GM23338 (cell line): ENCODE measurements around the gene SDR39U1. TPM values are rescaled to one million over a fixed set of nuclear protein-coding genes. Genes with fewer than 3 reads are reported as not detected.

Source experiments
- ATAC-seq: fragments of 200-7000 bp; cut with Tn5 transposase; 3 replicates; pipeline ENCODE4 v1.9.1; 2020
- DNase-seq: peaks from one replicate; pipeline ENCODE4 v3.0.0-alpha.2; 2015; ENCODE audit warnings: low spot score
- H2AFZ ChIP-seq: fragments of 200-600 bp; sonication (generic); 2 replicates; pipeline ENCODE4 v1.8.0; 2016; ENCODE audit warnings: antibody characterized with exemption, mild to moderate bottlenecking, moderate library complexity
- H3F3A ChIP-seq: fragments of 200-600 bp; sonication (generic); replicated peaks from 2 replicates; pipeline ENCODE4 v1.8.0; 2017; ENCODE audit warnings: antibody characterized with exemption, mixed run types, low read depth
- H3K27ac ChIP-seq: fragments of 200-600 bp; sonication (generic); 2 replicates; pipeline ENCODE4 v1.6.1; 2016; ENCODE audit warnings: low read depth
- H3K27me3 ChIP-seq: fragments of 200-600 bp; sonication (generic); 2 replicates; pipeline ENCODE4 v1.8.0; 2016; ENCODE audit warnings: mild to moderate bottlenecking, mixed run types, moderate library complexity; ENCODE audit not compliant: insufficient read depth
- H3K36me3 ChIP-seq: fragments of 200-600 bp; sonication (generic); 2 replicates; pipeline ENCODE4 v1.8.0; 2016; ENCODE audit warnings: mild to moderate bottlenecking; ENCODE audit not compliant: insufficient read depth
- H3K4me1 ChIP-seq: fragments of 200-600 bp; sonication (generic); 2 replicates; pipeline ENCODE4 v1.8.0; 2016; ENCODE audit warnings: mild to moderate bottlenecking, moderate library complexity; ENCODE audit not compliant: insufficient read depth
- H3K4me2 ChIP-seq: fragments of 200-600 bp; sonication (generic); 2 replicates; pipeline ENCODE4 v1.7.1; 2017; ENCODE audit warnings: mixed run types
- H3K4me3 ChIP-seq: fragments of 200-600 bp; sonication (generic); 2 replicates; pipeline ENCODE4 v1.6.1; 2016; ENCODE audit warnings: mixed run types
- H3K79me2 ChIP-seq: fragments of 200-600 bp; sonication (generic); replicated peaks from 2 replicates; pipeline ENCODE4 v1.8.0; 2017; ENCODE audit warnings: mild to moderate bottlenecking; ENCODE audit not compliant: insufficient read depth
- H3K9me2 ChIP-seq: fragments of 200-600 bp; sonication (generic); 2 replicates; pipeline ENCODE4 v1.8.0; 2017; ENCODE audit not compliant: insufficient read depth
- H4K20me1 ChIP-seq: fragments of 200-600 bp; sonication (generic); replicated peaks from 2 replicates; pipeline ENCODE4 v1.8.0; 2017; ENCODE audit warnings: mild to moderate bottlenecking; ENCODE audit not compliant: insufficient read depth
- H3K27ac Mint-ChIP-seq: 2 replicates; pipeline ENCODE4 v1.8.0; 2020; ENCODE audit warnings: inconsistent platforms, mild to moderate bottlenecking, moderate library complexity, mixed read lengths
- H3K27me3 Mint-ChIP-seq: 3 replicates; pipeline ENCODE4 v1.8.0; 2022; ENCODE audit warnings: low read depth, mild to moderate bottlenecking, moderate library complexity, mixed read lengths, inconsistent platforms; ENCODE audit not compliant: insufficient read depth, poor library complexity
- H3K36me3 Mint-ChIP-seq: 3 replicates; pipeline ENCODE4 v1.8.0; 2021; ENCODE audit warnings: low read depth, mild to moderate bottlenecking, inconsistent platforms, moderate library complexity, mixed read lengths
- H3K4me1 Mint-ChIP-seq: 3 replicates; pipeline ENCODE4 v1.8.0; 2020; ENCODE audit warnings: mild to moderate bottlenecking, inconsistent platforms, mixed read lengths
- H3K4me3 Mint-ChIP-seq: 3 replicates; pipeline ENCODE4 v1.8.0; 2021; ENCODE audit warnings: moderate library complexity, mild to moderate bottlenecking, inconsistent platforms, mixed read lengths
- H3K9me3 Mint-ChIP-seq: 3 replicates; pipeline ENCODE4 v1.8.0; 2020; ENCODE audit warnings: moderate library complexity, mild to moderate bottlenecking, inconsistent platforms, mixed read lengths
- CTCF ChIP-seq, 2 experiments: fragments of 200-600 bp in 1 of 2; sonication (generic) in 1 of 2; conservative IDR thresholded peaks; 2 replicates each; pipeline versions ENCODE4 v1.5.1 to v1.6.1; 2016 to 2017; ENCODE audit warnings: antibody characterized with exemption in 2 of 2, low read depth in 2 of 2, mild to moderate bottlenecking in 2 of 2, moderate library complexity in 1 of 2
- ZNF462 ChIP-seq: fragments of 250-450 bp; sonication (Bioruptor Pico); IDR thresholded peaks from 2 replicates; pipeline ENCODE4 v1.5.0; 2020; ENCODE audit warnings: mild to moderate bottlenecking, moderate library complexity
- polyA plus RNA-seq: library from polyadenylated mRNA; unstranded; fragments of >200 nt; fragmentation: Nextera tagmentation; extraction: Ambion mirVana; gene quantifications from 2 replicates; pipeline ENCODE4 v1.2.1, GENCODE V29; 2016
- total RNA-seq: library from RNA; depleted of rRNA; stranded (reverse); fragments of >200 nt; shearing (Covaris generic); gene quantifications from 2 replicates; pipeline ENCODE4 v1.2.3, GENCODE V29; 2014

The SDR39U1 gene
- total and polyA plus RNA-seq, 2 experiments from 2014 or later: 22.9 to 66.5 TPM

GRCh38 chr14:24411443-24412389 is 30.9 kb downstream of the SDR39U1 start:
- H3K4me3 Mint-ChIP-seq: no peak overlapping the region
- no peaks in the 10 kb centered on the region for H3K4me1 Mint-ChIP-seq
- no peak overlapping the region for H3K27ac Mint-ChIP-seq
- H3K9me2 ChIP-seq: no peaks in the 10 kb centered on the region
- no peak overlapping the region for H3K27ac ChIP-seq
- no peaks in the 10 kb centered on the region; the same call in 2 of the 3 replicates for H3K9me3 Mint-ChIP-seq
- no peak for TF ChIP-seq ZNF462
- TF ChIP-seq CTCF (conservative IDR thresholded peaks at IDR 0.05; ENCODE audit: low read depth in 2 of 2): peak; percentile 72 to 78
- H3K27me3 Mint-ChIP-seq: peaks cover 4% of the 10 kb centered on the region
- H3K79me2 ChIP-seq: no peaks in the 10 kb centered on the region
- no peaks in the 10 kb centered on the region for H4K20me1 ChIP-seq
- H3F3A ChIP-seq: no peaks in the 10 kb centered on the region
- H2AFZ ChIP-seq: no peak overlapping the region
- peaks cover 5% of the 10 kb centered on the region; the same call in 1 of the 3 replicates for H3K36me3 Mint-ChIP-seq
- ATAC-seq (peak; percentile 86), DNase-seq (peak; percentile 84)
- no peak overlapping the region for H3K4me3 ChIP-seq
- H3K4me2 ChIP-seq: no peak overlapping the region
- H3K4me1 ChIP-seq: no peaks in the 10 kb centered on the region
- no peaks in the 10 kb centered on the region for H3K27me3 ChIP-seq
- no peaks in the 10 kb centered on the region for H3K36me3 ChIP-seq
